Rectal smooth muscle tissue (tissue), 1 donor: ENCODE results near the gene SART3.

Experiments
- H3K27ac ChIP-seq: one replicate; pipeline ENCODE4 v1.7.0; 2013; ENCODE audit warnings: low read depth, low read length, inconsistent platforms
- H3K27me3 ChIP-seq: one replicate; pipeline ENCODE4 v1.7.0; 2013; ENCODE audit warnings: low read length; ENCODE audit not compliant: control insufficient read depth, insufficient read depth
- H3K36me3 ChIP-seq: one replicate; pipeline ENCODE4 v1.7.0; 2013; ENCODE audit warnings: low read length; ENCODE audit not compliant: control insufficient read depth, insufficient read depth
- H3K4me1 ChIP-seq: one replicate; pipeline ENCODE4 v1.7.0; 2013; ENCODE audit warnings: low read length; ENCODE audit not compliant: control insufficient read depth, insufficient read depth
- H3K4me3 ChIP-seq: one replicate; pipeline ENCODE4 v1.7.0; 2013; ENCODE audit warnings: low read length
- H3K9ac ChIP-seq: one replicate; pipeline ENCODE4 v1.7.0; 2013; ENCODE audit warnings: low read length

Gene SART3

GRCh38 chr12:108531929-108532848, 28.8 kb downstream of the SART3 start:
- H3K9ac ChIP-seq = no peak overlapping the region
- peaks cover 40% of the 10 kb centered on the region for H3K36me3 ChIP-seq
- no peak overlapping the region for H3K27ac ChIP-seq
- no peak overlapping the region for H3K4me3 ChIP-seq
- no peaks in the 10 kb centered on the region for H3K27me3 ChIP-seq
- H3K4me1 ChIP-seq = no peaks in the 10 kb centered on the region

GRCh38 chr12:108530161-108530560, 30.8 kb downstream of the SART3 start:
- Histone ChIP-seq H3K4me3 (no peak overlapping the region), H3K4me1 (no peaks in the 10 kb centered on the region), H3K27ac (no peak overlapping the region), H3K27me3 (no peaks in the 10 kb centered on the region), H3K36me3 (peaks cover 47% of the 10 kb centered on the region), H3K9ac (no peak overlapping the region)

- Histone ChIP-seq H3K9ac (no peak overlapping the region), H3K36me3 (peaks cover 65% of the 10 kb centered on the region), H3K27me3 (no peaks in the 10 kb centered on the region), H3K4me1 (no peaks in the 10 kb centered on the region), H3K4me3 (no peak overlapping the region), H3K27ac (no peak overlapping the region)
Observed at GRCh38 chr12:108527166-108527496, 33.8 kb downstream of the SART3 start.

- Histone ChIP-seq H3K9ac (no peak overlapping the region), H3K27ac (no peak overlapping the region), H3K36me3 (peaks cover 60% of the 10 kb centered on the region), H3K4me1 (no peaks in the 10 kb centered on the region), H3K4me3 (no peak overlapping the region), H3K27me3 (no peaks in the 10 kb centered on the region)
Observed at GRCh38 chr12:108526482-108527165, 34.3 kb downstream of the SART3 start.

- H3K4me3 ChIP-seq = no peak overlapping the region
- H3K36me3 ChIP-seq = peaks cover 60% of the 10 kb centered on the region
- H3K27me3 ChIP-seq = no peaks in the 10 kb centered on the region
- H3K9ac ChIP-seq = no peak overlapping the region
- H3K27ac ChIP-seq = no peak overlapping the region
- H3K4me1 ChIP-seq = no peaks in the 10 kb centered on the region
Observed at GRCh38 chr12:108525681-108526080, 35.3 kb downstream of the SART3 start.

GRCh38 chr12:108523365-108523764, 37.6 kb downstream of the SART3 start:
- H3K4me1 ChIP-seq = no peaks in the 10 kb centered on the region
- H3K9ac ChIP-seq = no peak overlapping the region
- no peak overlapping the region for H3K4me3 ChIP-seq
- H3K27ac ChIP-seq = no peak overlapping the region
- H3K27me3 ChIP-seq = no peaks in the 10 kb centered on the region
- peaks cover 63% of the 10 kb centered on the region for H3K36me3 ChIP-seq

GRCh38 chr12:108519558-108519957, 41.4 kb downstream of the SART3 start:
- Histone ChIP-seq H3K36me3 (peaks cover 41% of the 10 kb centered on the region), H3K9ac (no peak overlapping the region), H3K4me3 (no peak overlapping the region), H3K4me1 (peaks cover 7% of the 10 kb centered on the region), H3K27ac (no peak overlapping the region), H3K27me3 (no peaks in the 10 kb centered on the region)

GRCh38 chr12:108518716-108519496, 42.1 kb downstream of the SART3 start:
- no peaks in the 10 kb centered on the region for H3K27me3 ChIP-seq
- peaks cover 35% of the 10 kb centered on the region for H3K36me3 ChIP-seq
- no peak overlapping the region for H3K4me3 ChIP-seq
- H3K27ac ChIP-seq = no peak overlapping the region
- no peak overlapping the region for H3K9ac ChIP-seq
- peaks cover 7% of the 10 kb centered on the region for H3K4me1 ChIP-seq

- peaks cover 29% of the 10 kb centered on the region for H3K36me3 ChIP-seq
- no peaks in the 10 kb centered on the region for H3K27me3 ChIP-seq
- peaks cover 7% of the 10 kb centered on the region for H3K4me1 ChIP-seq
- no peak overlapping the region for H3K4me3 ChIP-seq
- H3K9ac ChIP-seq = no peak overlapping the region
- no peak overlapping the region for H3K27ac ChIP-seq
Observed at GRCh38 chr12:108518101-108518715, 42.8 kb downstream of the SART3 start.

GRCh38 chr12:108517288-108518100, 43.5 kb downstream of the SART3 start:
- H3K4me1 ChIP-seq = peaks cover 7% of the 10 kb centered on the region
- peaks cover 24% of the 10 kb centered on the region for H3K36me3 ChIP-seq
- no peak overlapping the region for H3K4me3 ChIP-seq
- H3K27ac ChIP-seq = no peak overlapping the region
- H3K9ac ChIP-seq = no peak overlapping the region
- H3K27me3 ChIP-seq = no peaks in the 10 kb centered on the region

GRCh38 chr12:108516511-108517275, 44.3 kb downstream of the SART3 start:
- H3K4me1 ChIP-seq = peaks cover 8% of the 10 kb centered on the region
- H3K4me3 ChIP-seq = peak overlapping the region; percentile 95
- H3K9ac ChIP-seq = no peak overlapping the region
- H3K36me3 ChIP-seq = peaks cover 24% of the 10 kb centered on the region
- no peak overlapping the region for H3K27ac ChIP-seq
- H3K27me3 ChIP-seq = no peaks in the 10 kb centered on the region
